Measurements from ENCODE around the gene PHOX2B. TPM values are rescaled to one million over a fixed set of nuclear protein-coding genes. Genes with fewer than 3 reads are reported as not detected.

PHOX2B gene
- total and polyA plus RNA-seq, 2 of the 8 experiments (the other 6 are each of a cell fraction or from before 2014, with no cell fraction given): not detected

GRCh38 chr4:41715155-41715554 is 33.4 kb downstream of the PHOX2B start (continued):
- TF ChIP-seq CHD7 (IDR thresholded peaks at IDR 0.05; ENCODE audit: insufficient replicate concordance, low read length) (no peak), SIRT6 (IDR thresholded peaks at IDR 0.05; ENCODE audit: low read length) (no peak), YY1 (IDR thresholded peaks at IDR 0.05; ENCODE audit: low read depth, low read length) (no peak)
